Esophagus muscularis mucosa (tissue), 4 donors: ENCODE measurements around the gene DENND10. TPM values are rescaled to one million over a fixed set of nuclear protein-coding genes. Genes with fewer than 3 reads are reported as not detected.
A peak's percentile ranks its signal among the peaks of the same experiment; 100 is the strongest.

Experiments
- DNase-seq: peaks from one replicate; pipeline ENCODE4 v3.0.0-alpha.2; 2017; ENCODE audit errors: extremely low spot score
- H3K27ac ChIP-seq, 4 donors: fragments of 200-600 bp; sonication (generic); replicated peaks in 1 of 4; 1 replicate in 3 of 4; 2 replicates in 1 of 4; pipeline ENCODE4 v1.5.1; 2016 to 2019; ENCODE audit warnings: mild to moderate bottlenecking in 1 of 4
- H3K27me3 ChIP-seq, 4 donors: fragments of 200-600 bp; sonication (generic); one replicate each; pipeline versions ENCODE4 v1.5.1 to v1.6.0; 2016 to 2019
- H3K36me3 ChIP-seq, 4 donors: fragments of 200-600 bp; sonication (generic); one replicate each; pipeline ENCODE4 v1.5.1; 2016 to 2019
- H3K4me1 ChIP-seq, 4 donors: fragments of 200-600 bp; sonication (generic); one replicate each; pipeline ENCODE4 v1.5.1; 2016 to 2019
- H3K4me3 ChIP-seq, 4 donors: fragments of 200-600 bp; sonication (generic); 1 replicate in 2 of 4; 2 replicates in 2 of 4; pipeline ENCODE4 v1.5.1; 2016 to 2019; ENCODE audit warnings: mild to moderate bottlenecking in 4 of 4, moderate library complexity in 1 of 4
- H3K9me3 ChIP-seq, 4 donors: fragments of 200-600 bp; sonication (generic); 1 replicate in 3 of 4; 2 replicates in 1 of 4; pipeline ENCODE4 v1.5.1; 2016 to 2019
- EP300 ChIP-seq: sonication (generic); formaldehyde crosslinking; IDR thresholded peaks from one replicate; pipeline ENCODE4 v1.6.1; 2017; ENCODE audit warnings: antibody characterized with exemption
- POLR2A ChIP-seq: fragments of 450-650 bp; IDR thresholded peaks from one replicate; pipeline ENCODE4 v1.6.1; 2017; ENCODE audit warnings: antibody characterized with exemption, moderate library complexity, mild to moderate bottlenecking, low read depth
- POLR2AphosphoS5 ChIP-seq, 2 donors: sonication (generic); formaldehyde crosslinking; IDR thresholded peaks; one replicate each; pipeline ENCODE4 v1.6.1; 2017; ENCODE audit warnings: antibody characterized with exemption in 2 of 2
- WGBS: methylation state at CpG from one replicate; pipeline ENCODE4 v1.1.5; 2018; 5-methylcytosine and 5-hydroxymethylcytosine counted together
- intact Hi-C: fragments of 100-400 bp; cut with DNase I; formaldehyde crosslinking; loops from one replicate; pipeline ENCODE4 v1.15.1; 2023
- total RNA-seq, 4 donors: library from RNA; depleted of rRNA; stranded (reverse); fragments of >200 nt; gene quantifications; one replicate each; pipeline versions ENCODE4 v1.1.0 to v1.2.1, GENCODE V29; 2016
- TF ChIP-seq, protein P1 (sequence below), 3 experiments: fragments of 200-600 bp in 2 of 3; fragments of 450-650 bp in 1 of 3; sonication (generic) in 2 of 3; IDR thresholded peaks; one replicate each; pipeline ENCODE4 v1.5.1; 2017 to 2019; ENCODE audit warnings: antibody characterized with exemption in 3 of 3, mild to moderate bottlenecking in 2 of 3, moderate library complexity in 1 of 3

DENND10 gene
- total RNA-seq, 4 donors from 2014 or later, result 19.1 to 23.7 (median 22.3) TPM

- peak overlapping the region; percentile 88 to 93 (median 92) for H3K27ac ChIP-seq
- H3K27me3 ChIP-seq, result no peaks in the 10 kb centered on the region
- no peaks in the 10 kb centered on the region for H3K9me3 ChIP-seq
- intact Hi-C loops, result no loop called here
- peaks cover 32 to 39% (median 37%) of the 10 kb centered on the region in 4 donors for H3K36me3 ChIP-seq
- H3K4me3 ChIP-seq, result peak overlapping the region; percentile 70 to 84 (median 78)
- TF ChIP-seq POLR2A (no peak), EP300 (no peak), POLR2AphosphoS5 (IDR thresholded peaks at IDR 0.05) (no peak)
- TF ChIP-seq, protein P1, sequence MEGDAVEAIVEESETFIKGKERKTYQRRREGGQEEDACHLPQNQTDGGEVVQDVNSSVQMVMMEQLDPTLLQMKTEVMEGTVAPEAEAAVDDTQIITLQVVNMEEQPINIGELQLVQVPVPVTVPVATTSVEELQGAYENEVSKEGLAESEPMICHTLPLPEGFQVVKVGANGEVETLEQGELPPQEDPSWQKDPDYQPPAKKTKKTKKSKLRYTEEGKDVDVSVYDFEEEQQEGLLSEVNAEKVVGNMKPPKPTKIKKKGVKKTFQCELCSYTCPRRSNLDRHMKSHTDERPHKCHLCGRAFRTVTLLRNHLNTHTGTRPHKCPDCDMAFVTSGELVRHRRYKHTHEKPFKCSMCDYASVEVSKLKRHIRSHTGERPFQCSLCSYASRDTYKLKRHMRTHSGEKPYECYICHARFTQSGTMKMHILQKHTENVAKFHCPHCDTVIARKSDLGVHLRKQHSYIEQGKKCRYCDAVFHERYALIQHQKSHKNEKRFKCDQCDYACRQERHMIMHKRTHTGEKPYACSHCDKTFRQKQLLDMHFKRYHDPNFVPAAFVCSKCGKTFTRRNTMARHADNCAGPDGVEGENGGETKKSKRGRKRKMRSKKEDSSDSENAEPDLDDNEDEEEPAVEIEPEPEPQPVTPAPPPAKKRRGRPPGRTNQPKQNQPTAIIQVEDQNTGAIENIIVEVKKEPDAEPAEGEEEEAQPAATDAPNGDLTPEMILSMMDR (IDR thresholded peaks at IDR 0.05), result no peak
- DNase-seq, result no peak
- WGBS, result 70% methylated on average over 7 of the region's 7 CpGs
- H3K4me1 ChIP-seq, result peaks cover 12 to 36% (median 30%) of the 10 kb centered on the region in 4 donors
Measured at GRCh38 chr10:119166118-119166500, 62.2 kb downstream of the DENND10 start.

DNA sequence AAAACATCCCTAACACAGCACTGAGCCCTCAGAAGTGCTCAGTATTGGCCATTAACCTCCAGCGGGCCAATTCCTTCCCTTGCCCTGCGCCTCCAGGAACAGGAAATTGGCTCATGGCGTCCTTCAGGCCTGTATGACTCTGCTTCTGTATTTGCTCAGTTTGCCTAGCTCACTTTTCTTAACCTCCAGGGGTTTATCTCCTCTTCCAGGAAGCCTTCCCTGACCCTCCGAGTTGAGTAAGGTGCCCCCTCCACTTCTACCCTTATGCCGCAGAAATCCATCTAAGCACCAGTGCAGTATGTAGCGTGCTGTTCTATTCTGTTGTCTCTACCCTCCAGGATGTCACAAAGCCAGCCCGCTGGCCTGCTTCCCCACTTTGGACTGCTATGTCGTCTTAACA lies 62.7 kb downstream of the DENND10 start:
- intact Hi-C loops, result no loop called here
- TF ChIP-seq POLR2A, result no peak
- TF ChIP-seq EP300, result no peak
- TF ChIP-seq, protein P1 (IDR thresholded peaks at IDR 0.05), result no peak
- TF ChIP-seq POLR2AphosphoS5 (IDR thresholded peaks at IDR 0.05), result no peak
- WGBS, result 72% methylated on average over 8 of the region's 8 CpGs
- no peak for DNase-seq
- Histone ChIP-seq H3K27me3 (no peaks in the 10 kb centered on the region), H3K9me3 (no peaks in the 10 kb centered on the region), H3K27ac (peak overlapping the region; percentile 88 to 93 (median 92)), H3K4me1 (peaks cover 12 to 34% (median 28%) of the 10 kb centered on the region in 4 donors), H3K4me3 (no peak overlapping the region), H3K36me3 (peaks cover 37 to 44% (median 40%) of the 10 kb centered on the region in 4 donors)

DNA sequence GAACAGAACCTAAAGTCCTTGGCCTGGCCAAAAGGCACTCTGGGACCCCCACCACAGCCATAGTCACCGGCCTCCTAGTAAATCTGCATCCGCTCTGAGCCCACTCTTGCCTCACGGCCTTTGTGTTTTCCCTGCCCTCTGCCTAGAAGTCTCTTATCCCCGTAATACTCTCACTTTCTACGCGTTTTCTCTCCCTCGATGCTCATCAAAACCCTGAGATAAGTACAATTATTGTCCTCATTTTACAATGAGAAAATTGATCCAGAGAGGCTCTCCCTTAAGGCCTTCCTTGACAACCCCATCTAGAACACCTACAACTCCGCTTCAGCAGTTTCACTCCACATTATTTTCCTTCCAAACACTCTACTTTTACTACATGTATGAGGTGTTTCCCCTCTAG lies 63.1 kb downstream of the DENND10 start:
- no peak for TF ChIP-seq POLR2AphosphoS5 (IDR thresholded peaks at IDR 0.05)
- TF ChIP-seq EP300, result no peak
- TF ChIP-seq, protein P1 (IDR thresholded peaks at IDR 0.05), result no peak
- no peak for TF ChIP-seq POLR2A
- intact Hi-C loops, result no loop called here
- H3K36me3 ChIP-seq, result peaks cover 41 to 49% (median 43%) of the 10 kb centered on the region in 4 donors
- peaks cover 12 to 29% (median 23%) of the 10 kb centered on the region in 4 donors for H3K4me1 ChIP-seq
- no peak overlapping the region for H3K4me3 ChIP-seq
- DNase-seq, result no peak
- no peaks in the 10 kb centered on the region for H3K9me3 ChIP-seq
- H3K27me3 ChIP-seq, result no peaks in the 10 kb centered on the region
- H3K27ac ChIP-seq, result peak overlapping the region; percentile 88 to 93 (median 92)
- 82% methylated on average over 8 of the region's 8 CpGs for WGBS

DNA sequence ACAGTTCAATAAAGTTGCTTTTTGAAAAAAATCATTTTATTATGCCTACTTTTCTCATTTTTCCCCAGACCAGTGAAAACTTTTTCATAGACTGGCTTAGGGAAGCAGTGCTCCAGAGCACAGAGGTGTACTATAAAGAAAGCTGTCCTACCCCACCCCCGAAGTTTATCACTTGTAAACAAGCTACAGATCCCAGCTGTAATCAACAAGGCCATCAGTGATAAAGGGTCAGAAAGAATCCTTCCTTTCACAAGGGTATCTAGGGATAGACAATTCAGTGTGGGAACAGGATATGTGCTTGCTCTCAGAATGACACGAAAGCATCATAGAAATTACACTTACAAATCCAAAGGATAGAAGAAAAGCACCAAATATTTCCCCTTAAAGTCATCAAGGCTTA lies 70.2 kb downstream of the DENND10 start:
- no peaks in the 10 kb centered on the region for H3K27me3 ChIP-seq
- intact Hi-C loops, result no loop called here
- no peak overlapping the region for H3K4me3 ChIP-seq
- H3K4me1 ChIP-seq, result peaks cover 22 to 58% (median 46%) of the 10 kb centered on the region in 4 donors
- no peak overlapping the region for H3K27ac ChIP-seq
- H3K9me3 ChIP-seq, result no peaks in the 10 kb centered on the region
- peaks cover 37 to 76% (median 65%) of the 10 kb centered on the region in 4 donors for H3K36me3 ChIP-seq
- no peak for DNase-seq
- TF ChIP-seq EP300 (no peak), POLR2AphosphoS5 (IDR thresholded peaks at IDR 0.05) (no peak), POLR2A (no peak)
- TF ChIP-seq, protein P1 (IDR thresholded peaks at IDR 0.05), result no peak
- WGBS, result 81% methylated on average over 2 of the region's 2 CpGs

DNA sequence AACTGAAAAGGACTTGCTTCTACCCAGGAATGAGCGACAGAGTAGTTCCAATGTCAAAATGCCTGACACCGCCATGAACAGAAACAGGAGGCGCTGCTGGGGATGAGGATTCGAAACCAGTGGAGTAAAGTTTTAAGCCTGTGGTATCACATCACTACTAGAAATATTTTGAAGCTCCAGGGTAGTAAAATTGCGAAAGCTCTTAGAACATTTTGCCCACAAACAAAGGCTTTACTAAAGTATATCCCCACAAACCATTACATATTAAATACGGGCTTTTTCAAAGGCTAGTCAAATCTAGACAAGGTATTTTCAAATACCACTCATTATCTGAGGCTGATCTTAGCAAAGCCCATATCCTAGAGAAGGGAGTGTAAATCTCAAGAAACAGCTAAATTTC lies 72.3 kb downstream of the DENND10 start:
- Histone ChIP-seq H3K36me3 (peaks cover 19 to 55% (median 44%) of the 10 kb centered on the region in 4 donors), H3K4me3 (no peak overlapping the region), H3K27me3 (no peaks in the 10 kb centered on the region), H3K27ac (peak overlapping the region; percentile 24 to 95 (median 68)), H3K9me3 (no peaks in the 10 kb centered on the region), H3K4me1 (peaks cover 25 to 61% (median 50%) of the 10 kb centered on the region in 4 donors)
- intact Hi-C loops, result no loop called here
- WGBS, result 95% methylated on average over 6 of the region's 6 CpGs
- TF ChIP-seq, protein P1 (IDR thresholded peaks at IDR 0.05), result no peak
- TF ChIP-seq EP300, result no peak
- TF ChIP-seq POLR2AphosphoS5 (IDR thresholded peaks at IDR 0.05), result no peak
- no peak for TF ChIP-seq POLR2A
- DNase-seq, result no peak
